Brain microvascular endothelial cell (primary cell): ENCODE measurements around the gene RAB11FIP4.

Experiments
- DNase-seq: peaks from one replicate; pipeline ENCODE4 v3.0.0-alpha.2; 2020
- H3K27ac ChIP-seq: fragments of 250-450 bp; sonication (Bioruptor Pico); 2 replicates; pipeline ENCODE4 v1.5.1; 2020; ENCODE audit warnings: mild to moderate bottlenecking, moderate library complexity
- H3K27me3 ChIP-seq: fragments of 250-450 bp; sonication (Bioruptor Pico); replicated peaks from 2 replicates; pipeline ENCODE4 v1.5.1; 2020; ENCODE audit warnings: mild to moderate bottlenecking
- H3K36me3 ChIP-seq: fragments of 250-450 bp; sonication (Bioruptor Pico); replicated peaks from 2 replicates; pipeline ENCODE4 v1.5.1; 2020; ENCODE audit warnings: mild to moderate bottlenecking
- H3K4me3 ChIP-seq: 2 replicates; pipeline ENCODE4 v1.5.1; 2011; ENCODE audit warnings: low read depth, mild to moderate bottlenecking, control low read depth, low read length, moderate library complexity
- in situ Hi-C: cut with HindIII; loops from 2 replicates; pipeline ENCODE4 v1.10.0; 2017; ENCODE audit warnings: low sequenced_read_pairs, low pct_ligation_motif_present
- TF ChIP-seq, protein P1 (sequence below): IDR thresholded peaks from 2 replicates; pipeline ENCODE4 v1.5.1; 2011; ENCODE audit warnings: low read depth, mild to moderate bottlenecking, moderate library complexity, low read length, control low read depth, inconsistent platforms; ENCODE audit errors: missing control alignments

RAB11FIP4 gene

DNA sequence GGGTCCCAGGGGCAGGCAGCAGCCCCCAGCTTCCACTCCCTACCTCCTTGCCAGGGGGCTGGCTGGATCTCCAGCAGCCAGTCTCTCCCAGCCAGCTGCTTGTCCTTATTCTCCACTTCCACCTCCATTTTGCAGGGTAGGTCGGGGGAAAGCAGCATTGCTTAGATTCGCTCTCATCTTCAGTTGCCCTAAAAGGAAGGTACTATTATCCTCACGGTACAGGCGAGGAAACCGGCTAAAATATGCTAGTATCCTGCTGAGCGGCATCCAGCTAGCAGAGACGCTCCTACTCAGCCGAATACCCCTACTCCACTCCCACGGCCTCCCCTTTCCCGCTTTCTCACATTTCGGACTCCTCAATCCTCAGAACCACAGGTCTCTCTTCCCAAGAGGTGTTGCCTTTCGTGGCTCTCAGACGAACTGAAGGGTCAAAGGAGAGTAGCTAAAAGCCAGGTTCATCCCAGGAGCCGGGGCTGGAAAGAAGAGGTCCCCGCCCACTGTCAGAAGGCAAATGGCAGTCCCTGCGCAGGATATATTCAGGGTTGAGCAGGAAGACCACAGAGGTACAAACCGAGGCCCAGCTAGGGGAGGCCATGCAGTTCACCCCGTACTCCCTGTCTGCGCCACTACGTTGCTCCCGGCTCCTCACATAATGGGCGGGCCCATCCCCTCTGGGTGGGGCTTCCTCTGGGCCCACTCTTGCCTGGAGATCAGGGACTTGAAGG, 1.7 kb upstream of the RAB11FIP4 start:
- in situ Hi-C loops: no loop called here
- TF ChIP-seq, protein P1, sequence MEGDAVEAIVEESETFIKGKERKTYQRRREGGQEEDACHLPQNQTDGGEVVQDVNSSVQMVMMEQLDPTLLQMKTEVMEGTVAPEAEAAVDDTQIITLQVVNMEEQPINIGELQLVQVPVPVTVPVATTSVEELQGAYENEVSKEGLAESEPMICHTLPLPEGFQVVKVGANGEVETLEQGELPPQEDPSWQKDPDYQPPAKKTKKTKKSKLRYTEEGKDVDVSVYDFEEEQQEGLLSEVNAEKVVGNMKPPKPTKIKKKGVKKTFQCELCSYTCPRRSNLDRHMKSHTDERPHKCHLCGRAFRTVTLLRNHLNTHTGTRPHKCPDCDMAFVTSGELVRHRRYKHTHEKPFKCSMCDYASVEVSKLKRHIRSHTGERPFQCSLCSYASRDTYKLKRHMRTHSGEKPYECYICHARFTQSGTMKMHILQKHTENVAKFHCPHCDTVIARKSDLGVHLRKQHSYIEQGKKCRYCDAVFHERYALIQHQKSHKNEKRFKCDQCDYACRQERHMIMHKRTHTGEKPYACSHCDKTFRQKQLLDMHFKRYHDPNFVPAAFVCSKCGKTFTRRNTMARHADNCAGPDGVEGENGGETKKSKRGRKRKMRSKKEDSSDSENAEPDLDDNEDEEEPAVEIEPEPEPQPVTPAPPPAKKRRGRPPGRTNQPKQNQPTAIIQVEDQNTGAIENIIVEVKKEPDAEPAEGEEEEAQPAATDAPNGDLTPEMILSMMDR: no peak
- Histone ChIP-seq H3K4me3 (no peak overlapping the region), H3K27ac (no peak overlapping the region), H3K36me3 (no peaks in the 10 kb centered on the region), H3K27me3 (peaks cover 18% of the 10 kb centered on the region)
- DNase-seq: no peak

DNA sequence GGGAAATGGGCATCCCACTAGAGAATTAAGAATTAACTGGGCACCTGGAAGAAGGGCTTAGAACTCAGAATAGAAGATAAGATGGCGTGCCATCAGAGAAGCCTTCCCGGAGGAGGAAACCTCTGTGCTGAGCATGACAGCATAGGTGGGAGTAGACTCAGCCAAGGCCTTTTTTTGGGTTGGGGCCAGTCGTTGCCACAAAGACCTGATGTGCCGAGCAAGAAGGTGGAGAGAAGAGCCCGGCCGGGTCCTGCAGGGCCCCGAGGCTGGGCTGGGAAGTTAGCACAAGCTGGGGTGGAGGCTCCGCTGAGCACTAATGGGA, 1.1 kb upstream of the RAB11FIP4 start:
- in situ Hi-C loops: no loop called here
- Histone ChIP-seq H3K27me3 (peaks cover 18% of the 10 kb centered on the region), H3K4me3 (no peak overlapping the region), H3K27ac (no peak overlapping the region), H3K36me3 (no peaks in the 10 kb centered on the region)
- DNase-seq: no peak
- TF ChIP-seq, protein P1: no peak

DNA sequence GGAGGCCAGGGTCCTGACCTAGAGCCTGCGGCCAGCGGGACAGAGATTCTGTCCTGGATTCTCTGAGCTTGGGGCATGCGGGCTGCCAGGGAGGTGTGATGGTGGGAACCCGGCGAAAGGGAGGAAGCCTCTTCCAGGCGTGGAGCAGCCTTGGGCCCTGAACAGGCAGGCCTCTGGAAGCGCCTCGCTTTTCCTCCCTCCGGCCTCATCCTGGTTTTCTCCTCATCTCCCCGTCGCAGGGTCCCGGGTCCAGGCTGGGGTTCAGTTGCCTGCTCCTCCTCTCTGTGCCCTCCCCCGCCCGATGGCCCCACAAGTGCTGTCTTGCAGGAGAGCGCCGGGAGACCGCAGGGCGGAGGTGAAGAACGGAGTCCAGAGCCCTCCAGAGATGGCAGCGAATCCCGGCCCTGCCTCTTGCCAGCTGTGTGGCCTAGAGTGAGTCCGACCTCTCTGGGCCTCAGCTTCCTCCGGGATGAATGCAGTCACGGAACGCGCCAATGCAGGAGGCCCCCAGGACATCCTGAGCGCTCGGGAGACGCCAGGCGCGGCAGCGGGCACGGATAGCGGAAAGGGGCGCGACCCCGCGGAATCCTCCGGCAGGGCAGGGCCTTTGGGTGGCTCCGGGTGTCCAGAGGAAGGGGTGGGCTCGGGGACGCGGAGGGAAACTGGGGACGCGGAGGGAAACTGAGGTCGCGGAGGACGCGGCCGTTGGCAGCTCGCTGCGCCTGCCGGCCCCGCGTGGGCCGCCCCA, 553 bp upstream of the RAB11FIP4 start:
- Histone ChIP-seq H3K27ac (no peak overlapping the region), H3K36me3 (no peaks in the 10 kb centered on the region), H3K4me3 (peak overlapping the region; percentile 46), H3K27me3 (peaks cover 18% of the 10 kb centered on the region)
- no peak for DNase-seq
- TF ChIP-seq, protein P1: no peak
- in situ Hi-C loops: no loop called here

DNA sequence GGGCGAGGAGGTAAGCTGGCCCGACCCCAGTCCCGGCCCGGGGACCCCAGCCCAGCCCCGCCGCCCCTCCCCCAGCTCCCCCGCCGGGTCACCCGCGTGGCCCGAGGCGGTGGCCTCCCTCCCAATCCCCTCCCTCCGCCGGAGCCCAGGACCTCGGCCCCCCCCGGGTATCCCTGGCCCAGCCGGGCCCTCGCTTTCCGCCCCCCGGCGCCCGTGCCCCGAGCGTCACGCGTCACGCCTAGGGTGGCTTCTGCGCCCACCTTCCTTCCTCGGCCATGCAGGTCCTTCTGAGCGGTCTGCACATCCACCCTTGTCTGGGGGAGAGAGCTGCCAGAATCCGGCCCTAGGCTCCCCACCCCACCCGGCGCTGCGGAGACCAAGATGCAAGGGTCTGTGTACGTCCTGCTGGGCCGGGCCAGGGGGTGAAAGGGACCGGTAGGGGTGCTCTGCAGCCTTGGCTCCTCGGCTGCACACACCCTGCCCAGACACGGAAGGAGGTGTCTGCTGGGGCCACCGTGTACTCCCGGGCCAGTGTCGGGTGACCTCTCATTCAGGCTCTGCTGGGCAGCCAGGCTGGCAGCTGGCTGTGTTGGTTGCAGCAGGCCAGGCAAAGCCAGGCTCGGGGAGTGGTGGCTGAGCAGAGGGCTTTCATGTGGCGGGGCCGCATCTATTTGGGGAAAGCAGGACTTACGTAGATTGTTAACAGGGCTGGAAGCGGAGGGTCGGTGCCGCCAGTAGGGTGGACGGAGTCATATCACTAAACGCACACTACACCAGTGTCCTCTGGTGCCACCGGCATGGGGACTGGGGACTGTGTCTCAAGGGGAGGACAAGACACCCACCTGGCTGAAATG, 754 bp downstream of the RAB11FIP4 start:
- no peak for DNase-seq
- Histone ChIP-seq H3K27ac (no peak overlapping the region), H3K27me3 (peaks cover 18% of the 10 kb centered on the region), H3K4me3 (peak overlapping the region; percentile 9), H3K36me3 (no peaks in the 10 kb centered on the region)
- in situ Hi-C loops: no loop called here
- TF ChIP-seq, protein P1: no peak

DNA sequence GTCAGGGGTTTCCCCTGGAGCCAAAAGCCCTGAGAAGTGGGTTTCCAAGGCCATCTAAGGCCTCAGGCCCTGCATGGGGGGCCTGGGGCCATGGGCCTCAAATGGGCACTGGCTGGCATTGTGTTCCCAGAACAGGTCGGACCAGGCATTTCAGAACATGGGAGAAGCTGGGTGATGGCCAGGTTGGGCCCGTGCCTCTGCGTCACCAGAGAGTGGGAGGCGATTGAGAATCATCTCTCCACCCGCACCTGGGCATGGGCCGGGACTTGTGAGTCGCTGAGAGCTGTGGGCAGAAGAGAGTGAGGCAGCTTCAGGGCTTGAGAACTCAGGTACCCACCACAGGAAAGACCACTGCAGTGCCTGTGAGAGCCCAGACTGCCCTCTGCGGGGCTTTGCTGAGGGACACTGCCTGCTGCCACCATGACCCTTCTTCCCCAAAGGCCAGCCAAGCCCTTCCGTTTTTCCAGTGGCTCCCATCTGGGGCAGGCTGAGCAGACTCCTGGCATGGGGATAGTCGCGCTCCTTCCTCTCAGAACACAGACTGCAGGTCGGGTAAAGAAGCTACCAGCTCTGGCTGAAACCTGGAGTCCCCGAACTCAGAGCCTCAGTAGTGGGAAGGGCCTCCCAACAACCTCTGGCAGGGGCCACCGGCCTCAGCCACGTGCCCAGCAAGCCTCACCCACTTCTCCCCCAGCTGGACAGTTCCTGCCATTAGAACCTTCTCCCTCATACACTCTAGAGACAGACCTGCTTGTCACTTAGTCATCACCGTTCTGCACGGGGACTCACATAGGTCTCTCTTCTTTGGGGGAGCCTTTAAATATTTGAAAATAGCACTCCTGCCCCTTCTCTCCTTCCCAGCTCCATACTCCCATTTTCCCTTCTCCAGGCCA, 1.6 kb downstream of the RAB11FIP4 start:
- Histone ChIP-seq H3K36me3 (no peaks in the 10 kb centered on the region), H3K27me3 (peaks cover 18% of the 10 kb centered on the region), H3K4me3 (no peak overlapping the region), H3K27ac (no peak overlapping the region)
- DNase-seq: no peak
- TF ChIP-seq, protein P1: no peak
- in situ Hi-C loops: no loop called here
